C4-2B (cell line): ENCODE results near the gene VANGL1.

Source experiments
- H3K27ac ChIP-seq: fragments of 450-650 bp; 2 replicates; pipeline ENCODE4 v1.5.1; 2017
- CTCF ChIP-seq: fragments of 450-650 bp; conservative IDR thresholded peaks from 2 replicates; pipeline ENCODE4 v1.5.1; 2017; ENCODE audit warnings: mild to moderate bottlenecking
- ZFX ChIP-seq: fragments of 450-650 bp; IDR thresholded peaks from 2 replicates; pipeline ENCODE4 v1.6.1; 2017

VANGL1 gene

GRCh38 chr1:115644109-115644508 is 2.3 kb downstream of the VANGL1 start:
- no peak overlapping the region for H3K27ac ChIP-seq
- TF ChIP-seq ZFX: no peak
- no peak for TF ChIP-seq CTCF

GRCh38 chr1:115647047-115647446 is 5.3 kb downstream of the VANGL1 start:
- TF ChIP-seq CTCF: no peak
- TF ChIP-seq ZFX: no peak
- H3K27ac ChIP-seq: no peak overlapping the region

DNA sequence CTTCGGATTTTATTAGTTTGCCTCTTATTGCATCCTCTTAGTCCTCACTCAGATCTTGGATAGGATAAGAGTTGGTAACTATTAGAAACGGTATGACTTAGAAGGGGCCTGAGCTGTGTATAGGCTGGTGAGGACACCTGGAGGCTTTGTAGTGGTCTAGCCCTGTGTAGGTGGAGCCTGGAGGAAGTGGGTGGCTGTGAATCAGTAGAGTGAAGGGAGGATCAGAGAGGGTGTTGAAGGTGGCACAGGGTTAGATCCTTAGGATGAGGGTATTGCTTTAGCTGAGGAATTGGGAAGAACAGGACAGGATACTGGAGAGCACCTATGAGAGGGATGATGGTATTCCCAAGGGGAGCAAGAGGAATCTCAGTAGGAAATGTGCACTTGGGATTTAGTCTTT is 5.7 kb downstream of the VANGL1 start:
- no peak overlapping the region for H3K27ac ChIP-seq
- no peak for TF ChIP-seq CTCF
- no peak for TF ChIP-seq ZFX

GRCh38 chr1:115647919-115648650 is 6.3 kb downstream of the VANGL1 start:
- TF ChIP-seq ZFX (no peak), CTCF (no peak)
- H3K27ac ChIP-seq: no peak overlapping the region

- TF ChIP-seq ZFX (no peak), CTCF (no peak)
- H3K27ac ChIP-seq: no peak overlapping the region
Observed at GRCh38 chr1:115648717-115649691, 7.2 kb downstream of the VANGL1 start.

DNA sequence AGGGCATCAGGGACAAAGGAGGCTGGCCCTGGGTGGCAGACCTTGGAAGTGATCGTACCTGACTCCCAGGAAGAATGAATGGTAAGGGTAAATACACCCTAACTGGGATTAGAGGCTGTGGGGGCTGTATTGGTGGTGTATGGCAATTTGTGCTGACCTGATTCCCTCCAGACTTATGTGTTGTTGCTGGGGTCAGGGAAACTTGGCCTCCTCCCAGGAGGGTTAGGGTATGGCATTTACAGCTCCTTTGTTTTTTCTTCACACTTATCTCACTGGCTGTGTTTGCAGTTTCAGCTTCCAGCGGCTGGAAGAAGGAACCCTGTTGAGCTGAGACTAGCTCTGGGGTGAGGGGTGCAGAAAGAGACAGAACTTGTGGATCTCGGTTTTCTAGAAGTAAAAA is 8.2 kb downstream of the VANGL1 start:
- no peak overlapping the region for H3K27ac ChIP-seq
- TF ChIP-seq ZFX (no peak), CTCF (no peak)

DNA sequence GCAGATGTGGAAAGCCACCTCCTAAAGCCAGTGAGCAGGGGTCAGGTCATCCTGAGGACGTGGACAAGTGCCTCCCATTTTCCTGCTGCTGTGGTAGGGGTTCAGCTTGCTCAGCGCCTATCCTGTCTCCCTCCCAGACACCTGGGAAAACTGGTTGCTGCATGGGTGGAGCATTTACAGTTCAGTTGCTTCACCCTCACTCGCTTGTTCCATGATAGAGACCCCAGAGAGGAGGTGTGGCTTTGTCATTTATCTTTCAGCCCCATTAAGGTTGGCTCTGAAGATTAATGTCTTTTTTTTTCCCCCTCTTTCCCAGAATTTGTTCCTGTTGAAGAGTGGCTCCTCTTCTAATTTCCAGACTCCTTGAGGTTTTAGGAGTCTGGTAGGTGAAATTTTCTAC is 9.2 kb downstream of the VANGL1 start:
- H3K27ac ChIP-seq: no peak overlapping the region
- TF ChIP-seq CTCF (no peak), ZFX (no peak)
